ENCODE data around the gene TRIM69.
A peak's percentile ranks its signal among the peaks of the same experiment; 100 is the strongest.
"Not testable (repeated sequence)": the region's sequence is repeated elsewhere in the genome, so short reads cannot be mapped to it uniquely, and the experiment has no call there.

The TRIM69 gene

GRCh38 chr15:44753345-44753744 is 17.0 kb downstream of the TRIM69 start:
- no peak for DNase-seq

- DNase-seq: no peak
Observed at GRCh38 chr15:44763187-44763586, 26.9 kb downstream of the TRIM69 start.

- DNase-seq: no peak
Observed at GRCh38 chr15:44763848-44764247, 27.5 kb downstream of the TRIM69 start.

- DNase-seq: no peak
Observed at GRCh38 chr15:44765036-44765435, 28.7 kb downstream of the TRIM69 start.

GRCh38 chr15:44769521-44769920 is 33.2 kb downstream of the TRIM69 start:
- no peak for DNase-seq

GRCh38 chr15:44770715-44771114 is 34.4 kb downstream of the TRIM69 start:
- DNase-seq: not testable (repeated sequence)

- no peak for DNase-seq
Observed at GRCh38 chr15:44775953-44776352, 39.6 kb downstream of the TRIM69 start.

- DNase-seq: no peak
Observed at GRCh38 chr15:44779761-44780160, 43.4 kb downstream of the TRIM69 start.

- no peak for DNase-seq
Observed at GRCh38 chr15:44780608-44781007, 44.3 kb downstream of the TRIM69 start.

GRCh38 chr15:44781128-44781810 is 44.9 kb downstream of the TRIM69 start:
- DNase-seq: no peak

GRCh38 chr15:44782516-44782915 is 46.2 kb downstream of the TRIM69 start:
- DNase-seq: no peak

- DNase-seq: not testable (repeated sequence)
Observed at GRCh38 chr15:44784918-44785274, 48.6 kb downstream of the TRIM69 start.

GRCh38 chr15:44788748-44789147 is 52.4 kb downstream of the TRIM69 start:
- DNase-seq: peak; percentile 63

GRCh38 chr15:44790215-44790614 is 53.9 kb downstream of the TRIM69 start:
- no peak for DNase-seq

- DNase-seq: no peak
Observed at GRCh38 chr15:44790656-44791055, 54.3 kb downstream of the TRIM69 start.

- no peak for DNase-seq
Observed at GRCh38 chr15:44792715-44793114, 56.4 kb downstream of the TRIM69 start.

- DNase-seq: no peak
Observed at GRCh38 chr15:44794072-44794471, 57.7 kb downstream of the TRIM69 start.

- no peak for DNase-seq
Observed at GRCh38 chr15:44796508-44796907, 60.2 kb downstream of the TRIM69 start.

- DNase-seq: no peak
Observed at GRCh38 chr15:44798826-44799225, 62.5 kb downstream of the TRIM69 start.

- no peak for DNase-seq
Observed at GRCh38 chr15:44801364-44801763, 65.0 kb downstream of the TRIM69 start.

- DNase-seq: no peak
Observed at GRCh38 chr15:44801797-44802196, 65.5 kb downstream of the TRIM69 start.

- no peak for DNase-seq
Observed at GRCh38 chr15:44802336-44802735, 66.0 kb downstream of the TRIM69 start.

GRCh38 chr15:44804298-44805046 is 68.1 kb downstream of the TRIM69 start:
- no peak for DNase-seq

GRCh38 chr15:44808557-44808956 is 72.2 kb downstream of the TRIM69 start:
- DNase-seq: no peak

- DNase-seq: no peak
Observed at GRCh38 chr15:44810237-44810636, 73.9 kb downstream of the TRIM69 start.
